GM10847 (cell line): ENCODE data around the gene NCDN.

ENCODE experiments used
- POLR2A ChIP-seq: IDR thresholded peaks from 2 replicates; pipeline ENCODE4 v1.6.1; 2011; ENCODE audit not compliant: insufficient read length; ENCODE audit errors: extremely low read depth

Gene NCDN

DNA sequence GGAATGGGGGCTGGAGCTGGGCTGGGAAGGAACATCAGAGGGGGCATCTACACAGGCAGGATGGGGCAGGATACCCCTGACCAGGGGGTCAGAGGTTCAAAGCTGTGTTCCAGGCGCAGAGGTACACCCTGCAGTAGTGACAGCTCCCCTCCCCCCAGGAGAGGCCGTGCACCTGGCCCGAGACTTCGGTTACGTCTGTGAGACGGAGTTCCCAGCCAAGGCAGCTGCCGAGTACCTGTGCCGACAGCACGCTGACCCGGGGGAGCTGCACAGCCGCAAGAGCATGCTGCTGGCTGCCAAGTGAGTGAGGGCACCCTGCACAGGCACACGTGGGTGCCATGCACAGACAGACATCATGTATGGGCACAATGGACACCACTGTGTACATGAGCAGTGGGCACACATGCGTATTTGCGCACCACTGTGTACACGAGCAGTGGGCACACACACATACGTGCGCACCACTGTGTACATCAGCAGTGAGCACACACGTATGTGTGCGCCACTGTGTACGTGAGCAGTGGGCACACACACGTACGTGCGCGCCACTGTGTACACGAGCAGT is 33.0 kb downstream of the NCDN start:
- TF ChIP-seq POLR2A: no peak

DNA sequence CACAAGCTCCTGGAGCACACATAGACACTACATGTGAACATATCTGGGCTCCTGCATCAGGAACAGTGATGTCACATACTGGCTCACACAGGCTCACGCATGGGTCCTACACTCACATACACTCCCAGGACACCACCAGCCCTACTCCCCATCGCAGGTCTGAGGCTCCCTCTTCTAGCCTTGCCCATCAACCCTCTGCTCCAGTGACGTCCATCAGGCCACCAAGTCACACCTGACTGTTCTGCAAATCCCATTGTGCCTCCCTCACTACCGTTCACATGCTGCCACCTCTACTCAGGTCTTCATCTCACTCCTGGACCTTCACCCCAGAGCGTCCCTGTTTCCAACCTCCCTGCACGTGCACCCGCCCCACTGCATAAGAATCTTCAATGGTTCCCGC is 33.6 kb downstream of the NCDN start:
- TF ChIP-seq POLR2A: no peak

DNA sequence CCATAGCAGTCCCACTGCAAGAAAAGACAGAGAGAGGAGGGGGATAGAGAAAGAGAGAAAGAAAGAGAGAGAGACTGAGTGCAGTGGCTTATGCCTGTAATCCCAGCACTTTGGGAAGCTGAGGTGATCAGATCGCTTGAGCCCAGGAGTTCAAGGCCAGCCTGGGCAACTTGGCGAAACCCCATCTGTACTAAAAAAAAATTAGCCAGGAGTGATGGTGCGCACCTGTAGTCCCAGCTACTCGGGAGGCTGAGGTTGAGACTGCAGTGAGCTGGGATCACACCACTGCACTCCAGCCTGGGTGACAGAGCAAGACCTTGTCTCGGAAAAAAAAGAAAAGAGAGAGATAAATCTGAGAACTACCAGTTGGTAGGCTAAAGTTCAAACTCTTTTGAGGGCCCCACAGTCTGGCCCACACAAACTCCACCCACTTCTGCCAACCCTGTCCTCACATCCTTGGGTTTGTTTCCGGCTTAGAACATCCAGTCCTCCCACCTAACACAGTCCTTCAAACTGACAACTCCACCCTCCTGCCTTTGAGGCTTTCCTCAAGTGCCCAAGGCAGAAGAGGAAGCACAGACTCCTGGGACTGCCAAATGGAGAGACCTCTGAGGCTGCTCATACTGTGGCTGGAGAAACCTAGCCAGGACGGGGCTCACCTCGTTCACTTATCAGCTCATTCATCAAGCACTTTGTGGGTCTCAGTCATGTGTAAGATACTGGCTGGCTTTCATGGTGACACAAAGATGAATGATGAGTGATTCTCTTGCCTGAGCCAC is 35.6 kb downstream of the NCDN start:
- TF ChIP-seq POLR2A: no peak

DNA sequence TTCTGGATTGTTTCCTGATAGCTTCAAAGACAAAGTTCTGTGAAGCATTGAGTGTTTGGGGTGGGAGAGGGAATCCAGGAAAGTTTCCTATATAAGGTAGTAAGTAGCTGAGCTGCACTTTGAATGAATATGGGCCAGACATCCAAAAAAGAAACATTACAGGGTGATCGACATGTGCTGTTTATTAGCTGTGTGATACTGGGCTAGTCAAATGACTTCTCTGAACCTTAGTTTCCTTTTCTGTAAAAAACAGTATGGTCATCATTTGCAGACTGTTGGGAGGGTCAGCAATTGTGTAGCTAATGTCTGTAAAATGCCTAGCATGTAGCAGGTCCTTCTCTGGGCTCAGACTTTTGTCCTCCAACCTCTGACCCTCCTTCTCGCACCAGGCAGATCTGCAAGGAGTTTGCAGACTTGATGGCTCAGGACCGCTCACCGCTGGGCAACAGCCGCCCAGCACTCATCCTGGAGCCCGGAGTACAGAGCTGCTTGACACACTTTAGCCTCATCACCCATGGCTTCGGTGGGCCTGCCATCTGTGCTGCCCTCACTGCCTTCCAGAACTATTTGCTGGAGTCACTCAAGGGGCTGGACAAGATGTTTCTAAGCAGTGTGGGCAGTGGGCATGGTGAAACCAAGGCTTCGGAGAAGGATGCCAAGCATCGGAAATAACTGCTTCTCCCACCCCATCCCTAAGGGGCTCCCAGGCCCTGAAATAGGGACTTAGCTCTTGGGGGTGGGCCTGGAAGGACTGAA is 36.6 kb downstream of the NCDN start:
- no peak for TF ChIP-seq POLR2A

DNA sequence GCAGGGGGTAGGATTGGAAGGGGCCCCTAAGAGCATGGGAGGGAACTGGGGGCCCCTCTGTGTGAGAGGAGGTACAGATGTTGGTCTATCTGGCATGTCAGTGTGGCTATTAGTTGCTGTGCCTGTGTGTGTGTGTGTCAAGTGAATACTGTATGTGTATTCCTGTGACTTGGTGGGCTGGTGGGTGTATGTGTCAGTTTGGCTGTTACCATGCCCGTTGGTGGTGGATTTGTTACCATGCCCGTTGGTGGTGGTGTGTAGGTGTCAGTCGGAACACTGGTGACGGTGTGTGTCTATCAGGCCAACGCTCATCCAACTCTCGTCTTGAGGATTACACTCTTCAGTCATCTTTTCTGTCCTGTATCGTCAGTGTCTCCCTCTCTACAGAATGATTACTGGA is 38.1 kb downstream of the NCDN start:
- TF ChIP-seq POLR2A: no peak

DNA sequence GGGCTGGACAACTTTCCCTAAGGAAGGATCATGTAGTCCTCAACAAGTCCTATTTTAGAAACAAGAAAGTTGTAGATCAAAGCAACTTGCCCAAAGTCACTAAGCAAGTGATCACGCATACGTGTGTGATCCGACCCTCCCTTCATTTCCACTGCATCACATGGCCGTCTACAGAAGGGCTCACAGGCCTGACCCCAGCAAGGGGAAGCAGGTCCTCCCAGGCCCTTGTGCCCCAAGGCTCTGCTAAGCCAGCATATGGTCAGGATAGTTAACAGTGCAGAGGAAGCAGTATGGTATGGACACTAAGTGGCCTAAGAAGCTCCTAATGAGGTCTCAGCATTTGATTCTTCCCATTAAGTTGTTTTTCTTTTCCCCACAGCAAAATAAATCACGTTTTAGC is 40.3 kb downstream of the NCDN start:
- TF ChIP-seq POLR2A: no peak

DNA sequence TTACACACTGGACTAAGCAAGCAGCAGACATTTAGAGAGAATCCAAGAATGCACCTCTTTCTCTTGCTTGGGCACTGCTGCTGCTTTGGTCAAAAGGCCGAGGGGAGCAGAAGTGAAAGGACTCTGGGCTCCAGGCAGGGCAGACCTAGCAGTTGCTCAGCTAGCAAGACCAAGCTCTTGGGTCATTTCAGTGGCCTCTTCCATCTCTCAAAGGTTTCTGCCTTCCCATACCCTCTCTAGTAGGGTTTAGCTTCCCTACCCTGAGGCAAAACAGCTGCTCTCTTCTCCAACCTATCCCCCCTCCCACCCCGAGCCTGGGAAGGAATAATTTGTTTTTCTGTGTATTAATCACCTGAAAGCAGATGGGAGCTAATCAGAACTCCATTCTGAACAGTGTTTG is 41.3 kb downstream of the NCDN start:
- no peak for TF ChIP-seq POLR2A

DNA sequence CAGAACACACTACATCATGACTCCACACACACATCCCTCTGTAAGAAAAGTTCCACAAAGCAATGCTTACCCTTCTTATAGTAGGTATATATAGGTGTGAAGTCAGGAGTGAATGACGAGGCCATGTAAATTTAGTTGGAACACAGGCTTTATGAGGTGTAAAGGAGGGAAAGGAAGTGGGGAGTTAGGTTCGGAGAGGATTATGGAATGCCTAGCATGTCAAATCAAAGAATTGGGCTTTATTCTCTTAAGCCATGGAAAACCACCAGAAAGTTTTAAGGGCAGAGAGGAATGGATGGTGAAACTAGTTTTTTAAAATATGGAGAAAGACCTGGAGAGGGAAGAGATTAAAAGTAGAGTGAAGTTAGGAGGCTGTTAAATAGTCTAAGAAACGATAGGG is 41.8 kb downstream of the NCDN start:
- TF ChIP-seq POLR2A: no peak

DNA sequence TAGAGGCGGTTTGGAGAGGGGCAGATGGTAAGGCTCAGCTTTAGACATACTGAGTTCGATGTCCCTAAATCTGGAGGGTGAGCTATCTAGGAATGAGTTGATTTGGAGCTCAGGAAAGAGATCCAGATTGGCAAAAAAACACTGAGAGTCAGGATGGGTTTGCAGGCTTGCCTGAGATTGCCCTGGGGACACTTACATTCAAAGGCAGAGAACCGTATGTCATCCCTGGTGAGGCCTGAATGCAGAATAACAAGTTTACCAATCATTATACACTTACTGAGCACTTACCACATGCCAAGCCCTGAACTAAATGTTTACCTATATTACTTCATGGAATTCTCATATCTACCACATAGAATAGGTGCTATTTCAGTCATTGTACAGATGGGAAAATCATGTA is 43.0 kb downstream of the NCDN start:
- TF ChIP-seq POLR2A: no peak

DNA sequence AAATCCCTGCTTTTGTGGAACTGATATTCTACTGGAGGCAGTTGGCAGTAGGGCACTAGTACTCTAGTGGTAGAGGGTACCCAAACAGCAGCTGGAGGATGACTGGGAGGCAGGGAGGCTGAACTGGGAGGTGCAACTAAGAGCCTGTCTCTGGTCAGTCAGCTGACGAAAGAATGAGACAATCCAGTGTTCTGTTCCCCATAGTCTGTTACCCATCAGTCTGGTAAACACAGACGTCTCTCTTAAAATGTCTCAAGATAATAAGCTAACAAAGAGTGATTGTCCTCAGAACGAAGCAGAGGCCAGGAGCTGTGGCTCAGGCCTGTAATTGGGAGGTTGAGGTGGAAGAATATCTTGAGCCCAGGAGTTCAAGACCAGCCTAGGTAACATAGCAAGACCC is 45.9 kb downstream of the NCDN start:
- no peak for TF ChIP-seq POLR2A

DNA sequence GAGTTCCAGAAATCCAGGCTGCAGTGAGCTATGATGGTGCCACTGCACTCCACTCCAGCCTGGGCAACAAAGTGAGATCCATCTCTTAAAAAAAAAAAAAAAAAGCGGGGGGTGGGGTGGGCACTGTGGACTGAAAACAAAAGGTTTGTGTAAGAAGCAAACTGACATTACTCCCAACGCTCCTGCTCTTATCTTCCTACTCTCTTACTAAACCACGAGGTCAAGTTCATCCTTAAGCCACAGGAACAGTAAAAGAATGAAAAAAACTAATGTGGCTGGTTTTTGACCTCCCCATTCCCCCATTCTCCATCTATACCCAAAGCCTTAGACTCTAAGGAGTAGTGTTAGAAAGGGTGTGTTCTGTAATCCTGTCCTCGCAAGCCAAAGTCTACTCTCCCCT is 46.3 kb downstream of the NCDN start:
- TF ChIP-seq POLR2A: no peak

DNA sequence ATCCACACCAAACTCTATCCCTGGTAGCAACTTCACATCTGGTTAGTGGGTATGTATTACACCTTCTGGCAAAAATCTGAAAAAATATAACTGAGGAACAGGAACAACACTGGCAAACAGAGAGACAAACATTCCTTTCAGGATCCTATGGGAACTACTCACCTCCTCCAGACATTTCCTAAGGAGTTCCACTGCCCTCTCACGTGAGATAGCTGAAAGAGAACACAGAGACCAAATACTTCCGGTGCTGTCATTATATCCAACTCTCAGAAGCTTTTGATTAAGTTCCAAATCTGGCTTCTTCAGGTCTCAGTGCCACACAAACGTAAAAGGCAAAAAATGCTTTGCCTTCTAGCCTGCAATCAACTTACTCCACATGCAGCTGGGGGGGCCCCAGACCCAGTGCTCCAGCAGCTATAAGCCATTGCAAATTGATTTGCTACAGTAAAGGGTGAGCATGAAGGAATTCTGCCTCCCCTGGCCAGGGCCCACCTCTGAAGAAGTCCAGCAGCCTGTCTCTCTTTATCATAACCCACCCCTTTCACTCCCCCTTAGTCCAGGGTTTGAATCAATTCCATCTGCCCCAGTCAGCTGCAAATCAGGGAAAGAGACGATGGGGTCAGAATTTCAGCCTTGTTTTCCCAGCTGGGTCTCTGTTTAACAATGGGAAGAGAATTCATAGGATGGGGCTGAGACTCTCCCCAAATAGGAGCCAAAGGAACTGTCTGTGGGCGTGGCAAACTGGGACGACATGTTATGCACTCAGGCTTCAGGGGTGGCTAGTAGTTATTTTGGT is 47.7 kb downstream of the NCDN start:
- no peak for TF ChIP-seq POLR2A

DNA sequence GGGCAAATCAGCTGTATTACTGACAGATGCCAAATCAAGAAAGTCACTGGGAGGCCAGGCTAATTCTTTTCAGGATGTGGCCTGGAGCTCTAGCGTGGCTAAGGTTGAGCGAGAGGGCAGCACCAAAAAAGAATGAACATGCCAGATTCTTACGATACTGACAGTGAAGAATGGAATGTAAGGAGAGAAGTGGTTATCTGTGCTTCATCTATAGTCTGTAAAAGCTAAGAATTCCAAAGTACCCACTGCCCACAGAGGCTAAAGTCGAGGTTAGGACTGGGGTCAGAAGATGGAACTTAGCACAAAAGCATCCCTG is 48.2 kb downstream of the NCDN start:
- no peak for TF ChIP-seq POLR2A

DNA sequence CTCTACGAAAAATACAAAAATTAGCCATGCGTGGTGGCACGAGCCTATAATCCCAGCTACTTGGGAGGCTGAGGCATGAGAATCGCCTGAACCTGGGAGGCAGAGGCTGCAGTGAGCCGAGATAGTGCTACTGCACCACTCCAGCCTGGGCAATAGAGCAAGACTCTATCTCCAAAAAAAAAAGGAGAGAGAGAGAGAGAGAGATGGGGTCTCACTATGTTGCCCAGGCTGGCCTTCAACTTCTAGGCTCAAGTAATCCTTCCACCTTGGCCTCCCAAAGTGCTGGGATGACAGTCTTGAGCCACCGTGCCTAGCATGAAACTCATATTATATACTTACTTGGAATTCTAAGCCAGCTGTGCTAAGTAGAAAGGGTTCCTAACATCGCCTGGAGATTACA is 54.1 kb downstream of the NCDN start:
- no peak for TF ChIP-seq POLR2A

DNA sequence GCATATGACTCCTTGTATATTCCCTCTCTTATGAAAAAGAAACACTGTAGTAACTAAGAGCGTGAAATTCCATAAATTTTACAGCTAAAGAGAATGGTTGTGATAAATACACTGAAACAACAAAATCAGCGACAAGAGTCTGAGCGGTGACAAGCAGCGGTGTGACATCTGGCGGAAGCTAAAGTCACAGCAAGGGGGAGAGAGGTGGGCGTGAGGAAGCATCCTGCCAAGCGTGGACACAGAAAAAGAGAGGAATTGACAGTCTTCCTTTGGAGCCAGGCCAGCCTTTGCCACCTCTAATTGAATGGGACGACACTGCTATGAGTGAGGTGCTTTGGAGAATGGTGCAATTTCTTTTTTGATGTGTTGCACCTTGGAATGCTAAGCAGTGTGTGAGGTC is 57.8 kb downstream of the NCDN start:
- TF ChIP-seq POLR2A: no peak
